GM18909 (cell line): Measurements from ENCODE around the gene ELF4.

Experiments
- ATAC-seq: cut with Tn5 transposase; IDR thresholded peaks from one replicate; pipeline ENCODE4 v1.9.1; 2021; ENCODE audit warnings: mild to moderate bottlenecking; ENCODE audit not compliant: unreplicated experiment, poor library complexity

Gene ELF4

DNA sequence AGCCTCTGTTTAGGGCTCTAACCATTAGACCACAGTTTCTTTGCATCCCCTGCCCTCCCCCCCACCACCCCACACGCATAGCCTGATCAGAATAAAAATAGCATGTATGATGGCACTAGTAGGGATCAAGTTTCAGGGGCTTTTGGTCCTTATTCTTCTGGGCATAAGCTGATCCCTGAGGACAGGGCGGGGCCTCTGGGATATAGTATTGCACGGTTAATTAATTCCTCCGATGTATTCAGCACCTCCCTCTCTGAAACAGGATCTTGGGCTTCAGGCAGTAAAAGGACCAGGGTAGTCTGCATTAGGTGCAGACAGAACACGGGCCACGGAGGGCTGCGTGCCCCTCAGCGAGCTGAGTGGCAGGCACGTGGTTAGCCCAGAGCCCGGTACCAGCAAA lies 57.1 kb downstream of the ELF4 start:
- no peak for ATAC-seq

DNA sequence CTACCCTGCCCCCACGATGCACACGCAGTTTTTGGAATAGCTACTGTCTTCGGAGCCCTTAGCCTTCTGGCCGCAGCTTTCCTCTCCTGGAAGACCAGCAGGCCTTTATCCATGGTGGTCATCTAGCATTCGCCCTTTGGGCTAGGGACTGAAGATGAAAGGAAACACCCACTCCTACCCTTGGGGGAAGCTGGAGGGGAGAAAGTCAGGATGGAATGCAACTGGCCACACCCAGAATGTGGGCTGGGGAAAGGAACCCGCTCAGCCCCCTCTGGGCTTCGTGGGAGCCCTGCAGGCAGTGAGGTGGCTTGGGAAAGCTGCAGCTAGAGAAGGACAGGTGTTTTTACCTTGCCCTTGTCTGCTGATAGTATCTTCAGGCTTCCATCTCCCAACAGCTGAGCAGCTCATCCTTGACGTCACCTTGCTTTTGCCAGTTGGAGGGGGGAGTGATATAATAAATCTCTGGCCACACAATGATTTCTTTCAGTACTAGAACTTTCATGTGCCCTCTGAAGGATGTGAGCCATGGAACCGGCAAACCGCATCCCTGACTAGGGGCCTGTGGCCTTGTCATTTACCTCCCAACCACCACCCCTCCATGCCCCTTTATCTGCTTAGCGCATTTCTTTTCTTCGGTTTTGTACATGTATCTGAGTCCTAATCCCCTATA lies 59.0 kb downstream of the ELF4 start:
- ATAC-seq: no peak

DNA sequence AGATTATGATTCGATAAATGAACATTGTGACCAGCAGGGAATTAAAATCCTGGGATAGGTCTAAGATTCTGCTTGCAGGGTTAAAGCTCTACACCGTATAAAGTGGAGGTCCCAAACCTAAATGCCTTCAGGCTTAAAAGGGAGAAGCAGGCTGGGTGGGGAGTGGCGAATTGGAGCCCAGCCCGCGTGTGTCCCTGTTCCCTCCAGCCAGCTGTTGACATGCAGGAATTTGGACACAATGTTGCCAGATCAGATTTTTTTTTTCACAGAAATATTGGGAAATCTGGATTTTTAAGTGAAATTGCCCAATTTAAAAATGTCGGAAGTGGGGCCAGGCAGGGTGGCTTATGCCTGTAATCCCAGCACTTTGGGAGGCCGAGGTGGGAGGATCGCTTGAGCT lies 60.5 kb downstream of the ELF4 start:
- ATAC-seq: no peak

DNA sequence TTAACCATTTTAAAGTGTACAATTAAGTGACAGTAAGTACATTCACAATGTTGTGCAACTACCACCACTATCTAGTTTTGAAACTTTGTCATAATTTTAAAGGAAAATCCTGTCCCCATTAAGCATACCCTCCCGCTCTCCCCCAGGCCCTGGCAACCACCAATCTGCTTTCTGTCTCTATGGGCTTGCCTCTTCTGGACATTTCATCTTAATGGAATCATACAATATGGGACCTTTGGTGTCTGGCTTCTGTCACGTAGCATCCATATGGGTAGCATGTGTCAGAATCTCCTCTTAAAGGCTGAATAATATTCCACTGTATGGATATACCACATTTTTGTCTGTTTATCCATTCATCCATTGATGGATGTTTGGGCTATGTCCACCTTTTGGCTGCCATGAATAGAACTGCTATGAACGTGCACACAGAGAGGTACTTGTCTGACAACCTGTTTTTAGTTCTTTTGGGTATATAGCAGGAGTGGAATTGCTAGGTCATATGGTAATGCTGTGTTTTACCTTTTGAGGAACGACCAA lies 61.5 kb downstream of the ELF4 start:
- ATAC-seq: no peak

DNA sequence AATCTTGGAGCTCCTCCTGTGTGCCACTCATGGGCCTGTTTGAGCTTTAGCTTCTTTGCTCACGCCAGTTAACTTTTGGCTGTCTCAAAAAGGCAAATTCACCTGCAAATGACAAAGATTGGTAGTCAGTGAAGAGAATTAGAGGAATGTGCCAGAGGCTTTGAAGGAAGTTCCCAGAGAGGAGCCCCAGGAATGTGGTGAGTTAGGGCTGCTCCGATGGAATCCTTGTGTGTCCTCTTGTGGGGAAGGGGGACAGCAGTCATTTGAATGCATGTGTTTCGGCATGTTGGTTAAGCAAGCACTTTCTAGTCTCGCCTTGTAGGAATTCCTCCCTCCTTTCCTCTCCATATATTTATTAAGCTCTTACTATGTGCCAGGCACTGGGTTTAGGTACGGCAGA lies 62.9 kb downstream of the ELF4 start:
- no peak for ATAC-seq

DNA sequence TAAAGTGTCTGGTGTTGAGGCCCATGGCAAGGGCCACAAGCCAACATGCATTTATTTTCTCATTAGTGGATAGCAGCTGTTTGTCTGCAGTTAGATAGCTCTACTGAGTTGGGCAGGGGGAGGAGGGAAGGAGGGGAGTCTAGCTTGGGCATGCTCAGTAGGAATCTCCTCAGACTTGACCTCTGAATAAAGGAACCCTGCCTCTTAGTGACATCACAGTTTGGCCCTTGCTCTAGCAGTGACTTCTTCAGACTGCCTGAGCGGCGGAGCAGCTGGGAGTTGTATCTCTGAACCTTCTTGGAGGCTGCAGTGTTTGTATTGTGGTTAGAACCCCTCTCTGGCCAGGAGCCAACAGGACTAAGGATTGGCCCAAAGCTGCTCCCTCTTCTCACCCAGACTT lies 70.5 kb downstream of the ELF4 start:
- no peak for ATAC-seq

DNA sequence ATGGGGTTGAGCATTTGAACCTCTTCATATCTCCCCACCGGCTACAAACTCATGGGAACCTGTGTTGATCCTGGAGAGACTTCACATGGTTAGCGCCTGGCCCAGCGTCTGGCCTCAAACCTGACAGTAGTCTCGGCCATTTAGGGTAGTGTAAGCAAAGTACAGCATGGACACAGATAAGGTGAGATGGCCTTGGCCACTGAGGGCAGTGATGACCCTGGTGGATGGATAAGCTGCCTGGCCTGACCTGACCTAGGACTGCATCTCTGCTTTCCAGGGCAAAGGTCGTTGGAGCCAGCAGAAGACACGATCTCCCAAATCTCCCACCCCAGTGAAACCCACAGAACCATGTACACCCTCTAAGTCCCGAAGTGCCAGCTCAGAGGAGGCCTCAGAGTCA lies 76.1 kb downstream of the ELF4 start:
- ATAC-seq: no peak

DNA sequence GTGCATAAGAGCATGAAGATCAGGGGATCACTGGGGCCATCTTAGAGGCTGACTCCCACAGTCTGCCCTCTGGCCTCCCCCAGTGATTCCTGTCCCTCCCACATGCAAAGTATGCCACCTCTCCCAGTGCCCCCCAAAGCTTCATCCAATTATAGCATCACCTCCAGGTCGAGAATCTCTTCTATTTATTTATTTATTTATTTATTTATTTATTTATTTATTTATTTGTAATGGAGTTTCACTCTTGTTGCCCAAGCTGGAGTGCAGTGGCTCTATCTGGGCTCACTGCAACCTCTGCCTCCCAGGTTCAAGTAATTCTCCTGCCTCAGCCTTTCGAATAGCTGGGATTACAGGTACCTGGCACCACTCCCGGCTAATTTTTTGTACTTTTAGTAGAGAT lies 77.7 kb downstream of the ELF4 start:
- ATAC-seq: no peak

DNA sequence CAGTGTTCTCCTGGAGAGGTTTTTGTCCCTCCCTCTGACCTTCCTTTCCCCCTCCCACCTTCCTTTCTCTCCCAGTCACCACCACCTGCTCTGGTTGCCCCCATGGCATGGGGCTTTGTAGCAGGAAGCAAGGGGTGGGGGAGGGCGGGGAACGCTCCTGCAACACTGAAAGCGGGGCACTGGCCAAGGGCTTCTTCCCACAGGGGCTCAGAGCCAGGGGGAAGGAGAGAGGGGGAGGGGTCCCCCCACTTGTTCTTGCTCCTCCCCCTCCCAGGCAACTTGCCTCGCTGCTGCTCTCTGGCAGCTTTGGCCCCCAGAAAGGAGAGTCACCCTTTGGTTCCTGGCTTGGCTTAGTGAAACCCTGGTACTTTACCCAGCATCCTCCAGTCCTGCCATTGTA lies 79.5 kb downstream of the ELF4 start:
- no peak for ATAC-seq

DNA sequence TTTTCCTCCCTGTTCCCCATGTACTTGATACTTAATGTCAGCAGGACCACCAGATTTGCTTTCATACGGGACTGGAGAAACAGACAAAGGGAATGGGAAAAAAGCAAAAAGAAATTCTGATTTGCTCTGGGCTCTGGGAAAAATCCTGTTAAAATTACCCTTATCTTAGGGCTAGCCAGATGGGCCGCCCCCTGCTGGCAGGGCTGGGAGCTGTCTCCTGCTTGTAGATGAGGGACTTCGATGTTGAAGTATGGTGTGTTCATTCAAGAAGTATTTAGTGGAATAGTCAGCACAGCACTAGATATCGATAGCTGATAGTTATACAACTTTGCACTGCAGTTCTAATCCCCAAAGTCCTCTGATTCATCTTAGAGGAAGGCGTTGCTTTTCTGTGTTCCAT lies 82.1 kb downstream of the ELF4 start:
- ATAC-seq: no peak

DNA sequence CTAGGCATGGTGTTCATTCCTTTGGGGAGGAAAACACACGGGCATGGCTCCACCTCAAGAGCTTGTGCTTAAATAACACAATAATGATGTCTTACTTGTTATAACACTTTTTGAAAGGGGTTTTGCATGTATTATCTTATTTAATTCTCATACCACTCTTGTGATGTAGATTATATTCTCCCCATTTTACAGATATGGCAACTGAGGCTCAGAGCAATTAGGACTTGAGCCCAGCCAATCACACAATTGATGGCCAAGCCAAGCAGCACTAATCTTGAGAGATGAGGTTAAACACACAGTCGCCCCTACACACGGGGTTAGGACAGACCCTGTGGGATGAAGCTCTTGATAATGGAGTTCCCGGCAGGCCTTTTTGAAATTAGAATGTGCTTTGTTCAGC lies 82.7 kb downstream of the ELF4 start:
- ATAC-seq: no peak

DNA sequence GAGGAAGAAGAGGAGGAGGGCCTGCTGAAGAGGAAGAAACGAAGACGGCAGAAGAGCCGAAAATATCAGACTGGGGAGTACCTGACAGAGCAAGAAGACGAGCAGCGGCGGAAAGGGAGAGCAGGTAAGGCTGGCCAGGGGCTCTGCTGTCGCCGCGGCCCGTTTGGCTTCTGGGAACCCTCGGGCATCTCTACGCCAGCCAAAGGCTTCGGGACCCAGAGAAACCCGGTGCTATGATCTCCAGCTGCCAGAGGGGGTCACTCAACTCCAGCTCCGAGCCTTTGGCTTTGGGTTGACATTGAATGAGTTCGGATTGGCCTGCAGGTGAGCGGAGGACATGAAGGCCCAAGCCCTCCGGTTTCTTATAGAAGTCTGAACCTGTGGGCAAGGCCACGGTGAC lies 85.0 kb downstream of the ELF4 start:
- no peak for ATAC-seq

DNA sequence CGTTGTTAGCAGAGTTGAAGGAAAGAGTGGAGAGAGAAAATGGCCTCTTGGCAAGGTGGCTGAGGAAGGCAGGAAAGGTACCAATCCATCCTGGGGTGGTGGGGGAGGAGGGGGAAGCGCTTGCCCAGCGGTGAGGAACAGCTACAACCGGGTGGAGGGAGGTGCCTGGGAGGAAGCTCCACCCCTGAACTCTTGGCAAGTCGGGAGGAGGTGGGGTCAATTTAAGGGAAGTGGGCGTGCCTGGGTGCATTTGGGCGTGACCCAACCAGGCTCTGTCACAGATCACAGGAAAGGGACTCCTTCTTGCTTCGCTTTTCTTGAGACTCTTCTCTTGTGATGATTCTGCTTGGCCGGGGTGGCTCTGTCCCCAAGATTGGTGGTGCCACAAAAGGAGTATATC lies 86.2 kb downstream of the ELF4 start:
- ATAC-seq: peak; percentile 99

DNA sequence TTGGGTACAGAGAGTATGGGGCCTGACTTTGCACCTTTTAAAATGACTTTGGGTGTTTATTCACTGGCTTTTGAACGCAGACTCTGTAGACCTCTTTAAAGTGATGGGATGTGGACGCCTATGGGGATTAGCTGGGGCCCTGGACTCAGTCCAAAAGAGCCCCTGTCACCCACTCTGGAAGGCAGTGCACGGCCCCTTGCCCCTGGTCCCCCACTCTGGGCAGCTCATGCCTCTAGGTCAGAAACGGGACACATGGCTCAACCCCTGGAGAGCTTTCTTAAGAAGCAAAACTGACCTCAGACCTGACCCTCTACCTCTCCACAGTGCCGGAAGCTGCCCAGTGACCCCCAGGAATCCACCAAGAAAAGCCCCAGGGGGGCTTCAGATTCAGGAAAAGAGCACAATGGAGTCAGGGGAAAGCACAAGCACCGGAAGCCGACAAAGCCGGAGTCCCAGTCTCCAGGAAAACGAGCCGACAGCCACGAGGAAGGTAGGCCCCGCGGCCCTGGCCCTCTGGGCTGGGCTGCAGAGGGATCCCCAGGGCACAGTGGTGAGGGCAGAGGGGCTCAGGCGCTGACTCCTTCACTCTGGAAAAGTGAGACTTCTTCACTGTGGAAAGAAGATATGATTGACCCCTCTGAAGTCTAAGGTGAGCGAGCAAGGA lies 89.5 kb downstream of the ELF4 start:
- ATAC-seq: no peak

DNA sequence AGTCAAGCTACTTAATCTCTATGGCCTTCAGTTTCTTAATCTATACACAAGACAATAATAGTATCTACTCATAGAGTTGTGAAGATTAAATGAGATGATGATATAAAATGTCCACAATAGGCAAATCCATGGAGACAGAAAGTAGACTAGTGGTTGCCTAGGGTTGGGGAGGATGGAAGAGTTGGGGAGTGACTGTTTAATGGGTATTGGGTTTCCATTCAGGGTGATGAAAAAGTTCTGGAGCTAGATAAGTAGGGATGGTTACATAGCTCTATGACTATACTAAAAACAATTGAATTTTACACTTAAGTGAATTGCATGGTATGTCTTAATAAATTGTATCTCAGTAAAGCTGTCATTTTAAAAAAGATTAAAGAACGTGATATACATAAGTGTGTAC lies 92.2 kb downstream of the ELF4 start:
- no peak for ATAC-seq

DNA sequence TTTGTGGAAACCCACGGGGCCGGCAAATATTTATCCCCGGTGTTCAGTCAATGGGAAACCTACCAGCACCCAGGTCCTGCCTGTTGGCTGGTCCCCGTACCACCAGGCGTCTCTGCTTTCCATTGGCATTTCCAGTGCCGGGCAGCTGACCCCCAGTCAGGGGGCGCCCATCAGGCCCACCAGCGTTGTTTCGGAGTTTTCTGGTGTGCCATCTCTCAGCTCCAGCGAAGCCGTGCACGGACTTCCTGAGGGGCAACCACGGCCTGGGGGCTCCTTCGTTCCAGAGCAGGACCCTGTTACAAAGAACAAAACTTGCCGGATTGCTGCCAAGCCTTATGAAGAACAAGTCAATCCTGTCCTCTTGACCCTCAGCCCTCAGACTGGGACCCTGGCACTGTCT lies 95.1 kb downstream of the ELF4 start:
- no peak for ATAC-seq
